Keratinocyte (primary cell): ENCODE results near the gene MFSD6L. TPM values are rescaled to one million over a fixed set of nuclear protein-coding genes. Genes with fewer than 3 reads are reported as not detected.

Source experiments
- DNase-seq: peaks from one replicate; pipeline ENCODE4 v3.0.0-alpha.2; 2011; ENCODE audit warnings: low read depth, missing footprints, low spot score
- FAIRE-seq: peaks from 2 replicates; lab custom pipeline; 2011; peaks lifted over from hg19 to GRCh38; lab: Jason Lieb, UNC
- H2AFZ ChIP-seq: 2 replicates; pipeline ENCODE4 v1.6.0; 2012; ENCODE audit warnings: low read length, control low read depth, inconsistent platforms; ENCODE audit not compliant: control insufficient read depth
- H3K27ac ChIP-seq: 2 replicates; pipeline ENCODE4 v1.5.1; 2011; ENCODE audit warnings: low read length; ENCODE audit not compliant: control insufficient read depth, insufficient read depth
- H3K27me3 ChIP-seq: 3 replicates; pipeline ENCODE4 v1.6.0; 2011; ENCODE audit warnings: low read length; ENCODE audit not compliant: control insufficient read depth, insufficient read depth; ENCODE audit errors: extremely low read depth
- H3K36me3 ChIP-seq, 2 experiments: 2 replicates in 1 of 2; 3 replicates in 1 of 2; pipeline ENCODE4 v1.5.1; 2011; ENCODE audit warnings: low read length in 2 of 2, mild to moderate bottlenecking in 1 of 2; ENCODE audit not compliant: control insufficient read depth in 2 of 2, insufficient read depth in 2 of 2; ENCODE audit errors: extremely low read depth in 1 of 2
- H3K4me1 ChIP-seq: 3 replicates; pipeline ENCODE4 v1.5.1; 2011; ENCODE audit warnings: low read length; ENCODE audit not compliant: control insufficient read depth, insufficient read depth; ENCODE audit errors: extremely low read depth
- H3K4me2 ChIP-seq: 3 replicates; pipeline ENCODE4 v1.6.0; 2011; ENCODE audit warnings: low read depth, low read length; ENCODE audit not compliant: control insufficient read depth, insufficient read depth; ENCODE audit errors: extremely low read depth
- H3K4me3 ChIP-seq, 3 experiments: fragments of 200-600 bp in 1 of 3; sonication (generic) in 1 of 3; 2 replicates in 2 of 3; 3 replicates in 1 of 3; pipeline ENCODE4 v1.5.1; 2011 to 2016; ENCODE audit warnings: low read length in 3 of 3, mild to moderate bottlenecking in 3 of 3, control low read depth in 2 of 3, inconsistent platforms in 1 of 3, low read depth in 1 of 3, mixed read lengths in 1 of 3, mixed run types in 1 of 3, moderate library complexity in 1 of 3; ENCODE audit not compliant: control insufficient read depth in 2 of 3, insufficient read depth in 2 of 3; ENCODE audit errors: extremely low read depth in 1 of 3
- H3K79me2 ChIP-seq: 2 replicates; pipeline ENCODE4 v1.6.0; 2012; ENCODE audit warnings: low read length; ENCODE audit not compliant: control insufficient read depth, insufficient read depth
- H3K9ac ChIP-seq: 3 replicates; pipeline ENCODE4 v1.6.0; 2011; ENCODE audit warnings: low read length; ENCODE audit not compliant: control insufficient read depth, insufficient read depth; ENCODE audit errors: extremely low read depth
- H3K9me1 ChIP-seq: 3 replicates; pipeline ENCODE4 v1.6.0; 2011; ENCODE audit warnings: low read length; ENCODE audit not compliant: control insufficient read depth, insufficient read depth; ENCODE audit errors: extremely low read depth
- H3K9me3 ChIP-seq: 2 replicates; pipeline ENCODE4 v1.5.1; 2012; ENCODE audit warnings: low read depth, low read length; ENCODE audit not compliant: control insufficient read depth
- H4K20me1 ChIP-seq: 3 replicates; pipeline ENCODE4 v1.6.0; 2011; ENCODE audit warnings: low read length; ENCODE audit not compliant: control insufficient read depth, insufficient read depth; ENCODE audit errors: extremely low read depth
- CTCF ChIP-seq, 3 experiments: IDR thresholded peaks in 1 of 3; conservative IDR thresholded peaks in 1 of 3; optimal IDR thresholded peaks in 1 of 3; 2 replicates in 2 of 3; 3 replicates in 1 of 3; pipeline versions ENCODE3 to v1.5.1; 2011; ENCODE audit warnings: low read length in 3 of 3, mild to moderate bottlenecking in 3 of 3, moderate library complexity in 2 of 3, control low read depth in 1 of 3, inconsistent platforms in 1 of 3; ENCODE audit not compliant: insufficient read depth in 2 of 3; ENCODE audit errors: extremely low read depth in 1 of 3
- EZH2 ChIP-seq: IDR thresholded peaks from one replicate; pipeline ENCODE4 v1.6.1; 2012; ENCODE audit warnings: inconsistent platforms, mild to moderate bottlenecking, low read length, moderate library complexity
- dilution Hi-C: fragments of 300-500 bp; cut with MboI; formaldehyde crosslinking; loops from one replicate; pipeline ENCODE4 v1.7.0; 2020; ENCODE audit warnings: low sequenced_read_pairs; ENCODE audit not compliant: extremely low pct_ligation_motif_present
- polyA plus RNA-seq, 5 experiments: library from polyadenylated mRNA; depleted of rRNA in 3 of 5; stranded (reverse) in 3 of 5; stranded (forward) in 1 of 5; unstranded in 1 of 5; fragments of >200 nt; gene quantifications; 1 replicate in 1 of 5; 2 replicates in 3 of 5; 3 replicates in 1 of 5; pipeline versions ENCODE4 v1.2.1 to v1.2.3, GENCODE V29; 2011 to 2012; ENCODE audit warnings: missing spikeins in 2 of 5, low read depth in 1 of 5, low replicate concordance in 1 of 5

The MFSD6L gene
- polyA plus RNA-seq, 1 donor (not counting 4 experiments of a cell fraction or from before 2014, with no cell fraction given): not detected

- Histone ChIP-seq H3K4me2 (no peak overlapping the region), H3K4me1 (no peaks in the 10 kb centered on the region), H3K9ac (no peak overlapping the region), H3K9me3 (no peaks in the 10 kb centered on the region), H4K20me1 (no peaks in the 10 kb centered on the region), H3K79me2 (no peaks in the 10 kb centered on the region), H3K9me1 (no peaks in the 10 kb centered on the region), H3K27me3 (no peaks in the 10 kb centered on the region), H3K4me3 (no peak overlapping the region), H3K36me3 (no peaks in the 10 kb centered on the region), H3K27ac (no peak overlapping the region), H2AFZ (no peak overlapping the region)
- DNase-seq (no peak), FAIRE-seq (no peak)
- TF ChIP-seq CTCF (optimal IDR thresholded peaks at IDR 0.05 in 1 of 3, IDR thresholded peaks at IDR 0.05 in 1 of 3, conservative IDR thresholded peaks at IDR 0.05 in 1 of 3; ENCODE audit: extremely low read depth in 1 of 3, insufficient read depth in 2 of 3, low read length in 3 of 3) (no peak), EZH2 (no peak)
- dilution Hi-C loops: no loop called here
Measured at GRCh38 chr17:8835631-8836364, 36.6 kb upstream of the MFSD6L start.

GRCh38 chr17:8835106-8835505 is 35.9 kb upstream of the MFSD6L start:
- dilution Hi-C loops: no loop called here
- TF ChIP-seq CTCF (optimal IDR thresholded peaks at IDR 0.05 in 1 of 3, IDR thresholded peaks at IDR 0.05 in 1 of 3, conservative IDR thresholded peaks at IDR 0.05 in 1 of 3; ENCODE audit: extremely low read depth in 1 of 3, insufficient read depth in 2 of 3, low read length in 3 of 3) (no peak), EZH2 (no peak)
- Histone ChIP-seq H3K4me2 (no peak overlapping the region), H4K20me1 (no peaks in the 10 kb centered on the region), H3K36me3 (no peaks in the 10 kb centered on the region), H3K27ac (no peak overlapping the region), H3K9me1 (no peaks in the 10 kb centered on the region), H2AFZ (no peak overlapping the region), H3K4me1 (no peaks in the 10 kb centered on the region), H3K9ac (no peak overlapping the region), H3K27me3 (no peaks in the 10 kb centered on the region), H3K4me3 (no peak overlapping the region), H3K79me2 (no peaks in the 10 kb centered on the region), H3K9me3 (no peaks in the 10 kb centered on the region)
- DNase-seq (no peak), FAIRE-seq (no peak)
